Fibroblast of lung (primary cell): Measurements from ENCODE around the gene FADS6. TPM values are rescaled to one million over a fixed set of nuclear protein-coding genes. Genes with fewer than 3 reads are reported as not detected.

Source experiments
- DNase-seq, 2 donors: peaks; one replicate each; pipeline versions ENCODE4 v3.0.0 to v3.0.0-alpha.2; 2010; ENCODE audit warnings: low read depth in 2 of 2
- H2AFZ ChIP-seq: 2 replicates; pipeline ENCODE4 v1.5.1; 2012; ENCODE audit warnings: low read length, control low read depth, inconsistent platforms
- H3K27ac ChIP-seq: 2 replicates; pipeline ENCODE4 v1.5.1; 2011; ENCODE audit warnings: low read length, control low read depth; ENCODE audit not compliant: insufficient read depth
- H3K27me3 ChIP-seq: 2 replicates; pipeline ENCODE4 v1.5.1; 2011; ENCODE audit warnings: mild to moderate bottlenecking, low read length; ENCODE audit not compliant: control insufficient read depth, insufficient read depth
- H3K36me3 ChIP-seq: 2 replicates; pipeline ENCODE4 v1.5.1; 2011; ENCODE audit warnings: low read length; ENCODE audit not compliant: control insufficient read depth, insufficient read depth
- H3K4me1 ChIP-seq: 2 replicates; pipeline ENCODE4 v1.5.1; 2011; ENCODE audit warnings: low read length; ENCODE audit not compliant: control insufficient read depth, insufficient read depth; ENCODE audit errors: extremely low read depth
- H3K4me2 ChIP-seq: 2 replicates; pipeline ENCODE4 v1.5.1; 2011; ENCODE audit warnings: low read length, control low read depth; ENCODE audit not compliant: insufficient read depth; ENCODE audit errors: extremely low read depth
- H3K4me3 ChIP-seq, 4 experiments: fragments of 200-600 bp in 1 of 4; sonication (generic) in 1 of 4; replicated peaks in 1 of 4; 2 replicates each; pipeline ENCODE4 v1.5.1; 2011 to 2016; ENCODE audit warnings: low read length in 4 of 4, low read depth in 3 of 4, mild to moderate bottlenecking in 3 of 4, control low read depth in 2 of 4, inconsistent platforms in 1 of 4, mixed read lengths in 1 of 4; ENCODE audit not compliant: insufficient read depth in 1 of 4; ENCODE audit errors: control extremely low read depth in 1 of 4
- H3K79me2 ChIP-seq: 2 replicates; pipeline ENCODE4 v1.5.1; 2012; ENCODE audit warnings: mild to moderate bottlenecking, low read length, inconsistent platforms; ENCODE audit not compliant: control insufficient read depth, insufficient read depth
- H3K9ac ChIP-seq: 2 replicates; pipeline ENCODE4 v1.5.1; 2011; ENCODE audit warnings: mild to moderate bottlenecking, low read length, control low read depth; ENCODE audit not compliant: insufficient read depth
- H3K9me3 ChIP-seq: 2 replicates; pipeline ENCODE4 v1.5.1; 2012; ENCODE audit warnings: low read depth, low read length; ENCODE audit not compliant: control insufficient read depth, insufficient read depth
- H4K20me1 ChIP-seq: 2 replicates; pipeline ENCODE4 v1.5.1; 2011; ENCODE audit warnings: low read length; ENCODE audit not compliant: control insufficient read depth, insufficient read depth; ENCODE audit errors: extremely low read depth
- CTCF ChIP-seq, 2 donors: IDR thresholded peaks in 1 of 2; conservative IDR thresholded peaks in 1 of 2; 1 replicate in 1 of 2; 2 replicates in 1 of 2; pipeline ENCODE4 v1.5.1; 2011 to 2012; ENCODE audit warnings: low read length in 2 of 2, control low read depth in 1 of 2, inconsistent platforms in 1 of 2, low read depth in 1 of 2, mild to moderate bottlenecking in 1 of 2
- EZH2 ChIP-seq: IDR thresholded peaks from 2 replicates; pipeline ENCODE4 v1.5.1; 2012; ENCODE audit warnings: low read length, control low read depth, mild to moderate bottlenecking; ENCODE audit errors: missing control alignments
- polyA plus RNA-seq, 2 donors: library from polyadenylated mRNA; depleted of rRNA in 1 of 2; stranded (reverse) in 1 of 2; unstranded in 1 of 2; fragments of >200 nt; gene quantifications; 2 replicates each; pipeline ENCODE4 v1.2.1, GENCODE V29; 2011 to 2012; ENCODE audit warnings: missing spikeins in 1 of 2
- total RNA-seq: library from RNA; depleted of rRNA; stranded (reverse); fragments of >200 nt; gene quantifications from 2 replicates; pipeline ENCODE4 v1.2.1, GENCODE V29; 2014

Gene FADS6
- total and polyA plus RNA-seq, 2 donors (not counting 1 experiment from before 2014, with no cell fraction given) = not detected

GRCh38 chr17:74893936-74894671 is 671 bp upstream of the FADS6 start:
- peaks cover 32% of the 10 kb centered on the region for H3K27me3 ChIP-seq
- no peaks in the 10 kb centered on the region for H3K36me3 ChIP-seq
- no peaks in the 10 kb centered on the region for H3K4me1 ChIP-seq
- no peak overlapping the region for H3K27ac ChIP-seq
- TF ChIP-seq CTCF (conservative IDR thresholded peaks at IDR 0.05 in 1 of 2, IDR thresholded peaks at IDR 0.05 in 1 of 2; ENCODE audit: low read depth in 1 of 2, low read length in 2 of 2) (no peak), EZH2 (peak; percentile 92)
- no peak for DNase-seq
- no peak overlapping the region for H3K4me3 ChIP-seq
- H4K20me1 ChIP-seq = no peaks in the 10 kb centered on the region
- H3K79me2 ChIP-seq = no peaks in the 10 kb centered on the region
- H3K9me3 ChIP-seq = no peaks in the 10 kb centered on the region
- H3K9ac ChIP-seq = no peak overlapping the region
- H3K4me2 ChIP-seq = no peak overlapping the region
- no peak overlapping the region for H2AFZ ChIP-seq

- no peaks in the 10 kb centered on the region for H3K9me3 ChIP-seq
- H2AFZ ChIP-seq = no peak overlapping the region
- no peak for DNase-seq
- no peaks in the 10 kb centered on the region for H4K20me1 ChIP-seq
- no peaks in the 10 kb centered on the region for H3K79me2 ChIP-seq
- no peaks in the 10 kb centered on the region for H3K36me3 ChIP-seq
- peak; percentile 72 for TF ChIP-seq EZH2
- no peak for TF ChIP-seq CTCF (conservative IDR thresholded peaks at IDR 0.05 in 1 of 2, IDR thresholded peaks at IDR 0.05 in 1 of 2; ENCODE audit: low read depth in 1 of 2, low read length in 2 of 2)
- H3K4me3 ChIP-seq = no peak overlapping the region
- H3K9ac ChIP-seq = no peak overlapping the region
- peaks cover 34% of the 10 kb centered on the region for H3K27me3 ChIP-seq
- no peak overlapping the region for H3K4me2 ChIP-seq
- H3K4me1 ChIP-seq = no peaks in the 10 kb centered on the region
- no peak overlapping the region for H3K27ac ChIP-seq
Observed at GRCh38 chr17:74892013-74892841, 1.2 kb downstream of the FADS6 start.

DNA sequence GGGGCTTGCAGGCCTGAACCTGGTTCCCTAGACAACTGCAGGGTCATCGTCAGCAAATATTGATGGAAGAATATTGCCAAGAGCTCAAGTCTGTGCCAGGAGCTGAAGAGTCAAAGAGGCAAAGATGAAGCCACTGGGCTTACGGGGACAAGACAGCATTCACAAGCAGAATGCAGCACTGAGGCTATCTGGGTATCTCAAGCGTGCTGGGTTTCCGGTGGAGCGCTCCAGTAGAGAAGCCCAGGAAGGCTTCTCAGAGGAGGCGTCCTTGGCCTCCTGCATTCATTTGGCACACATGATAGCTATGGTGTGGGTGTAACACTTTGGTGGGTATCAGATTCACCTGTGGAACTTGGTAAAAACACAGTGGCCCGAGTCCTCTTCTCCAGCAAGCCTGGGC is 2.9 kb downstream of the FADS6 start:
- Histone ChIP-seq H4K20me1 (no peaks in the 10 kb centered on the region), H3K9ac (no peak overlapping the region), H3K36me3 (no peaks in the 10 kb centered on the region), H3K27ac (no peak overlapping the region), H2AFZ (no peak overlapping the region), H3K4me2 (no peak overlapping the region), H3K9me3 (no peaks in the 10 kb centered on the region), H3K27me3 (peaks cover 30% of the 10 kb centered on the region), H3K4me1 (no peaks in the 10 kb centered on the region), H3K79me2 (no peaks in the 10 kb centered on the region), H3K4me3 (no peak overlapping the region)
- no peak for DNase-seq
- no peak for TF ChIP-seq CTCF (conservative IDR thresholded peaks at IDR 0.05 in 1 of 2, IDR thresholded peaks at IDR 0.05 in 1 of 2; ENCODE audit: low read depth in 1 of 2, low read length in 2 of 2)
- TF ChIP-seq EZH2 = no peak
